HFFc6 (cell line): ENCODE data around the gene LAMC3. TPM values are rescaled to one million over a fixed set of nuclear protein-coding genes. Genes with fewer than 3 reads are reported as not detected.

Source experiments
- DNase-seq: peaks from one replicate; pipeline ENCODE4 v3.0.0-alpha.2; 2018
- H3K27ac Mint-ChIP-seq: 2 replicates; pipeline ENCODE4 v1.8.0; 2020; ENCODE audit warnings: mild to moderate bottlenecking, mixed read lengths
- H3K27me3 Mint-ChIP-seq: 2 replicates; pipeline ENCODE4 v1.8.0; 2021; ENCODE audit warnings: mild to moderate bottlenecking, moderate library complexity, mixed read lengths; ENCODE audit not compliant: insufficient read depth
- H3K36me3 Mint-ChIP-seq: 2 replicates; pipeline ENCODE4 v1.8.0; 2021; ENCODE audit warnings: low read depth, mixed read lengths
- H3K4me1 Mint-ChIP-seq: 2 replicates; pipeline ENCODE4 v1.8.0; 2020; ENCODE audit warnings: low read depth, mixed read lengths
- H3K4me3 Mint-ChIP-seq: 2 replicates; pipeline ENCODE4 v1.8.0; 2020; ENCODE audit warnings: mild to moderate bottlenecking, moderate library complexity, mixed read lengths
- H3K9me3 Mint-ChIP-seq: 2 replicates; pipeline ENCODE4 v1.8.0; 2020; ENCODE audit warnings: mild to moderate bottlenecking, mixed read lengths
- total RNA-seq, 6 experiments: library from RNA; stranded (reverse); fragmentation: NEBNext Ultra II Directional; extraction: Animal tissue kit (Norgen Biotek cat#: 25700); gene quantifications; 2 replicates in 1 of 6; 3 replicates in 5 of 6; pipeline ENCODE4 v1.2.3, GENCODE V29; 2021
- TF ChIP-seq, protein P1 (sequence below): fragments of 200-600 bp; sonication (generic); IDR thresholded peaks from 2 replicates; pipeline ENCODE4 v1.5.0; 2021; ENCODE audit warnings: antibody characterized with exemption, mild to moderate bottlenecking

Gene LAMC3
- total RNA-seq, 6 experiments from 2014 or later = not detected

GRCh38 chr9:131010482-131011273, 1.7 kb downstream of the LAMC3 start:
- no peak overlapping the region for H3K27ac Mint-ChIP-seq
- peaks cover 7% of the 10 kb centered on the region for H3K4me1 Mint-ChIP-seq
- peaks cover 40% of the 10 kb centered on the region for H3K27me3 Mint-ChIP-seq
- no peaks in the 10 kb centered on the region for H3K36me3 Mint-ChIP-seq
- DNase-seq = no peak
- no peak overlapping the region for H3K4me3 Mint-ChIP-seq
- H3K9me3 Mint-ChIP-seq = no peaks in the 10 kb centered on the region
- TF ChIP-seq, protein P1, sequence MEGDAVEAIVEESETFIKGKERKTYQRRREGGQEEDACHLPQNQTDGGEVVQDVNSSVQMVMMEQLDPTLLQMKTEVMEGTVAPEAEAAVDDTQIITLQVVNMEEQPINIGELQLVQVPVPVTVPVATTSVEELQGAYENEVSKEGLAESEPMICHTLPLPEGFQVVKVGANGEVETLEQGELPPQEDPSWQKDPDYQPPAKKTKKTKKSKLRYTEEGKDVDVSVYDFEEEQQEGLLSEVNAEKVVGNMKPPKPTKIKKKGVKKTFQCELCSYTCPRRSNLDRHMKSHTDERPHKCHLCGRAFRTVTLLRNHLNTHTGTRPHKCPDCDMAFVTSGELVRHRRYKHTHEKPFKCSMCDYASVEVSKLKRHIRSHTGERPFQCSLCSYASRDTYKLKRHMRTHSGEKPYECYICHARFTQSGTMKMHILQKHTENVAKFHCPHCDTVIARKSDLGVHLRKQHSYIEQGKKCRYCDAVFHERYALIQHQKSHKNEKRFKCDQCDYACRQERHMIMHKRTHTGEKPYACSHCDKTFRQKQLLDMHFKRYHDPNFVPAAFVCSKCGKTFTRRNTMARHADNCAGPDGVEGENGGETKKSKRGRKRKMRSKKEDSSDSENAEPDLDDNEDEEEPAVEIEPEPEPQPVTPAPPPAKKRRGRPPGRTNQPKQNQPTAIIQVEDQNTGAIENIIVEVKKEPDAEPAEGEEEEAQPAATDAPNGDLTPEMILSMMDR = no peak

- TF ChIP-seq, protein P1 = no peak
- peaks cover 47% of the 10 kb centered on the region for H3K27me3 Mint-ChIP-seq
- peaks cover 7% of the 10 kb centered on the region for H3K4me1 Mint-ChIP-seq
- no peak overlapping the region for H3K27ac Mint-ChIP-seq
- no peaks in the 10 kb centered on the region for H3K9me3 Mint-ChIP-seq
- no peak overlapping the region for H3K4me3 Mint-ChIP-seq
- DNase-seq = no peak
- H3K36me3 Mint-ChIP-seq = no peaks in the 10 kb centered on the region
These were observed 2.5 kb downstream of the LAMC3 start for GRCh38 chr9:131011274-131012022.

GRCh38 chr9:131012023-131012334, 3.0 kb downstream of the LAMC3 start:
- Mint-ChIP-seq H3K27me3 (peaks cover 50% of the 10 kb centered on the region), H3K36me3 (no peaks in the 10 kb centered on the region), H3K9me3 (no peaks in the 10 kb centered on the region; the same call in 1 of the 2 replicates), H3K4me1 (peaks cover 11% of the 10 kb centered on the region), H3K4me3 (no peak overlapping the region), H3K27ac (no peak overlapping the region)
- DNase-seq = no peak
- TF ChIP-seq, protein P1 = no peak

- peaks cover 51% of the 10 kb centered on the region for H3K27me3 Mint-ChIP-seq
- TF ChIP-seq, protein P1 = no peak
- H3K27ac Mint-ChIP-seq = no peak overlapping the region
- no peak overlapping the region for H3K4me3 Mint-ChIP-seq
- H3K9me3 Mint-ChIP-seq = no peaks in the 10 kb centered on the region; the same call in 1 of the 2 replicates
- H3K36me3 Mint-ChIP-seq = no peaks in the 10 kb centered on the region
- no peak for DNase-seq
- peaks cover 13% of the 10 kb centered on the region for H3K4me1 Mint-ChIP-seq
These were observed 3.5 kb downstream of the LAMC3 start for GRCh38 chr9:131012396-131012917.

DNA sequence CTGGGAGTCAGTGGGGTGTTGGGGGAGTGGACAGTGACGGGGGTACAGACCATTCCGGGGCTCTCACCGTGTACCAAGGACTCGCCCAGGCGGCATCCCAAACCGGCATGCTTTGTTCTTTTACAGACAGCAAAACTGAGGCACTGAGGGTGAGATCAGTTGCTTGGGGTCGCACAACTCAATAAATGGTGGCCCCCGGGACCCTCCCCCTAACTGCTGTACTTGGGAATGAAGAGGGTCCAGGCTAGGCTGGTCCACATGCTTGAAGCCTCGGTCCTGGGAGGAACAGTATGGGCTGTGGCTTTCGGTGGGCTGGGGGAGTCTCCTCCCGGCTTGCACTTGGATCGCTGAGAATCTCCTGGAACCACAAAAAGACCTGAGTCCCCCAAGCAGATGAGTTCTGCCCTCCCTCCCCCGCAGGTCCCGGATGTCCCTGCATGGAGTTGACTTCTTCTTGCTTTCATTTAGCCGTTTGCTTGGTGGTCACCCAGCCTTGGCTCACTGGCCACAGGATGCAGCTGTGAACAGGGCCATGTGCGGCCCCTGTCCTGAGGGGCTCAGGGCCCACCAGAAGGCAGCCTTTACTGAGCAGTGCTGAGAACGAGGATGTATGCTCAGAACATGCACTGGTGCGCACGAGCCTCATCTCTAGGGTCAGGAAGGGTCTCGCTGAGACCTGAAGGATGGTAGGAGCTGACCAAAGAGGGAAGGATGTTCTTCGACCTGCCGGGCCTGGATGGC, 4.2 kb downstream of the LAMC3 start:
- Mint-ChIP-seq H3K4me3 (no peak overlapping the region), H3K36me3 (no peaks in the 10 kb centered on the region), H3K4me1 (peaks cover 13% of the 10 kb centered on the region), H3K9me3 (no peaks in the 10 kb centered on the region; the same call in 1 of the 2 replicates), H3K27ac (no peak overlapping the region), H3K27me3 (peaks cover 46% of the 10 kb centered on the region)
- DNase-seq = no peak
- TF ChIP-seq, protein P1 = no peak
